Mesothelial cell of epicardium (in vitro differentiated cells): ENCODE measurements around the gene ZNF879. TPM values are rescaled to one million over a fixed set of nuclear protein-coding genes. Genes with fewer than 3 reads are reported as not detected.

ENCODE experiments used
- DNase-seq, 2 experiments: peaks; one replicate each; pipeline ENCODE4 v3.0.0; 2021; ENCODE audit warnings: low spot score in 2 of 2; ENCODE audit not compliant: unreplicated experiment in 2 of 2
- H3K27ac Mint-ChIP-seq: 2 replicates; pipeline ENCODE4 v1.8.0; 2021; ENCODE audit warnings: mixed read lengths
- H3K27me3 Mint-ChIP-seq: 2 replicates; pipeline ENCODE4 v1.8.0; 2021; ENCODE audit warnings: low read depth, mixed read lengths
- H3K36me3 Mint-ChIP-seq: 2 replicates; pipeline ENCODE4 v1.8.0; 2021; ENCODE audit warnings: mixed read lengths
- H3K4me1 Mint-ChIP-seq: 2 replicates; pipeline ENCODE4 v1.8.0; 2021; ENCODE audit warnings: mixed read lengths
- H3K4me3 Mint-ChIP-seq: 2 replicates; pipeline ENCODE4 v1.8.0; 2021; ENCODE audit warnings: mild to moderate bottlenecking, moderate library complexity, mixed read lengths
- H3K9me3 Mint-ChIP-seq: 2 replicates; pipeline ENCODE4 v1.8.0; 2021; ENCODE audit warnings: mixed read lengths
- total RNA-seq: library from RNA; stranded (reverse); gene quantifications from 3 replicates; pipeline ENCODE4 v1.2.1, GENCODE V29; 2021
- TF ChIP-seq, protein P1 (sequence below): fragments of 200-600 bp; sonication (generic); IDR thresholded peaks from one replicate; pipeline ENCODE4 v1.5.0; 2021; ENCODE audit warnings: antibody characterized with exemption; ENCODE audit not compliant: unreplicated experiment

ZNF879 gene
- total RNA-seq, 1 donor from 2014 or later, result 8.5 TPM

DNA sequence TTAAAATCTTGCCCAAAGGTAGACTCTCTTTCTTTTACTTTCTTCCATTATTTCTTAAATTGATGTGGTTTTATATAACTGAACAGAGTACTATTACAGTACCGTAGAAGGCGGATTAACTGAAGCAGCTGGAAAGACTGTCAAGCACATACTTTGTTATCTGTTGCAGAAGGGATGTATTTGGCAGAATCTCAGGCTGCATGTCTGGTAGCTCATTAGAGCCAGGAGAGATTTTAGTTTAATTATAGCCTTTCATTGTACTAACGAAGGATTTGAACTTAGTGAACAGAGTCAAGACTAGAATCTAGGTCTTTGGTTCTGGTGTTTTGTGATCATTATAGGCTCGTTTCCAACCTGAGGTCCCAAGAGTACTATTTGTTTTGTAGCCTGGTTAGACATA is 57.1 kb downstream of the ZNF879 start:
- TF ChIP-seq, protein P1, sequence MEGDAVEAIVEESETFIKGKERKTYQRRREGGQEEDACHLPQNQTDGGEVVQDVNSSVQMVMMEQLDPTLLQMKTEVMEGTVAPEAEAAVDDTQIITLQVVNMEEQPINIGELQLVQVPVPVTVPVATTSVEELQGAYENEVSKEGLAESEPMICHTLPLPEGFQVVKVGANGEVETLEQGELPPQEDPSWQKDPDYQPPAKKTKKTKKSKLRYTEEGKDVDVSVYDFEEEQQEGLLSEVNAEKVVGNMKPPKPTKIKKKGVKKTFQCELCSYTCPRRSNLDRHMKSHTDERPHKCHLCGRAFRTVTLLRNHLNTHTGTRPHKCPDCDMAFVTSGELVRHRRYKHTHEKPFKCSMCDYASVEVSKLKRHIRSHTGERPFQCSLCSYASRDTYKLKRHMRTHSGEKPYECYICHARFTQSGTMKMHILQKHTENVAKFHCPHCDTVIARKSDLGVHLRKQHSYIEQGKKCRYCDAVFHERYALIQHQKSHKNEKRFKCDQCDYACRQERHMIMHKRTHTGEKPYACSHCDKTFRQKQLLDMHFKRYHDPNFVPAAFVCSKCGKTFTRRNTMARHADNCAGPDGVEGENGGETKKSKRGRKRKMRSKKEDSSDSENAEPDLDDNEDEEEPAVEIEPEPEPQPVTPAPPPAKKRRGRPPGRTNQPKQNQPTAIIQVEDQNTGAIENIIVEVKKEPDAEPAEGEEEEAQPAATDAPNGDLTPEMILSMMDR, result no peak
- Mint-ChIP-seq H3K36me3 (peaks cover 68% of the 10 kb centered on the region), H3K27ac (no peak overlapping the region), H3K4me3 (no peak overlapping the region), H3K9me3 (peaks cover 76% of the 10 kb centered on the region), H3K27me3 (no peaks in the 10 kb centered on the region), H3K4me1 (no peaks in the 10 kb centered on the region)
- DNase-seq, result no peak

Other genes starting within 250 kb of the ZNF879 start
- gene ZNF354B, start 163.9 kb upstream of the ZNF879 start, total RNA-seq, result 27.4 to 28.7 TPM (median 28.2 TPM) in 3 replicates
- gene ZFP2, start 127.9 kb upstream of the ZNF879 start, total RNA-seq, result 3.8 to 4.3 TPM (median 4.0 TPM) in 3 replicates
- gene ZNF454, start 82.6 kb upstream of the ZNF879 start, total RNA-seq, result 0.66 to 1.2 TPM (median 1.0 TPM) in 3 replicates
- gene GRM6, start 28.5 kb upstream of the ZNF879 start, total RNA-seq, result not detected in 3 replicates
- gene ZNF354C, start 36.6 kb downstream of the ZNF879 start, total RNA-seq, result 9.1 to 9.6 TPM (median 9.2 TPM) in 3 replicates